Thyroid gland (tissue), 4 donors: ENCODE data around the gene CAPN14.

Source experiments
- POLR2A ChIP-seq, 2 donors: fragments of 450-650 bp; IDR thresholded peaks; one replicate each; pipeline ENCODE4 v1.6.1; 2017; ENCODE audit warnings: antibody characterized with exemption in 2 of 2, mild to moderate bottlenecking in 2 of 2, moderate library complexity in 1 of 2
- TF ChIP-seq, protein P1 (sequence below), 6 experiments: fragments of 200-600 bp in 3 of 6; fragments of 450-650 bp in 3 of 6; sonication (generic) in 3 of 6; IDR thresholded peaks; one replicate each; pipeline ENCODE4 v1.5.1; 2016 to 2019; ENCODE audit warnings: antibody characterized with exemption in 6 of 6, mild to moderate bottlenecking in 2 of 6, inconsistent platforms in 1 of 6, moderate library complexity in 1 of 6

- TF ChIP-seq, protein P1, sequence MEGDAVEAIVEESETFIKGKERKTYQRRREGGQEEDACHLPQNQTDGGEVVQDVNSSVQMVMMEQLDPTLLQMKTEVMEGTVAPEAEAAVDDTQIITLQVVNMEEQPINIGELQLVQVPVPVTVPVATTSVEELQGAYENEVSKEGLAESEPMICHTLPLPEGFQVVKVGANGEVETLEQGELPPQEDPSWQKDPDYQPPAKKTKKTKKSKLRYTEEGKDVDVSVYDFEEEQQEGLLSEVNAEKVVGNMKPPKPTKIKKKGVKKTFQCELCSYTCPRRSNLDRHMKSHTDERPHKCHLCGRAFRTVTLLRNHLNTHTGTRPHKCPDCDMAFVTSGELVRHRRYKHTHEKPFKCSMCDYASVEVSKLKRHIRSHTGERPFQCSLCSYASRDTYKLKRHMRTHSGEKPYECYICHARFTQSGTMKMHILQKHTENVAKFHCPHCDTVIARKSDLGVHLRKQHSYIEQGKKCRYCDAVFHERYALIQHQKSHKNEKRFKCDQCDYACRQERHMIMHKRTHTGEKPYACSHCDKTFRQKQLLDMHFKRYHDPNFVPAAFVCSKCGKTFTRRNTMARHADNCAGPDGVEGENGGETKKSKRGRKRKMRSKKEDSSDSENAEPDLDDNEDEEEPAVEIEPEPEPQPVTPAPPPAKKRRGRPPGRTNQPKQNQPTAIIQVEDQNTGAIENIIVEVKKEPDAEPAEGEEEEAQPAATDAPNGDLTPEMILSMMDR (IDR thresholded peaks at IDR 0.05), result no peak
- TF ChIP-seq POLR2A (IDR thresholded peaks at IDR 0.05), result no peak
Measured at GRCh38 chr2:31199206-31199605, 18.1 kb downstream of the CAPN14 start.
